B cell (primary cell): Measurements from ENCODE around the gene ATP8A2.

Experiments used
- EZH2 ChIP-seq: IDR thresholded peaks from 2 replicates; pipeline ENCODE4 v1.6.1; 2012; ENCODE audit warnings: borderline replicate concordance, low read depth, mild to moderate bottlenecking, moderate library complexity, low read length; ENCODE audit not compliant: insufficient read depth, poor library complexity, severe bottlenecking
- TF ChIP-seq, protein P1 (sequence below): fragments of 200-600 bp; IDR thresholded peaks from one replicate; pipeline ENCODE4 v1.8.0; 2022; ENCODE audit warnings: antibody characterized with exemption, mild to moderate bottlenecking

DNA sequence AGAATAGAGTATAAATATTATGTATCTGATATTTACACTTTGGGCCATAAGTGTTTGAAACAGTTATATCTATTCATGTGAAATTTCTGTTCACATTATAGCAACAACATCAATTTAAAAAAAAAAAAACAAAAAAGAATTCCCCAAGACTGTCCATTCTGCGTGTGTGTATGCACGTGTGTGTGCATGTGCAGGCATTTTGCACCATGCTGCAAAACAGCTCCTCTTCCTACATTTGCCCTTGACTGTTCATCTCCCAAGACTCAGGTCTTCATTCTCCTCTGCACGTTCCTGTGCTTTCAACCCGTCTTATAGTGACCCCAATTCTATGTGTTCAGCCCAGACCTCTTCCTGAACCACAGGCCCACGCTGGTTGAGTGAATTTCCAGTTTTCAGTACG is 530.7 kb downstream of the ATP8A2 start:
- no peak for TF ChIP-seq EZH2
- TF ChIP-seq, protein P1, sequence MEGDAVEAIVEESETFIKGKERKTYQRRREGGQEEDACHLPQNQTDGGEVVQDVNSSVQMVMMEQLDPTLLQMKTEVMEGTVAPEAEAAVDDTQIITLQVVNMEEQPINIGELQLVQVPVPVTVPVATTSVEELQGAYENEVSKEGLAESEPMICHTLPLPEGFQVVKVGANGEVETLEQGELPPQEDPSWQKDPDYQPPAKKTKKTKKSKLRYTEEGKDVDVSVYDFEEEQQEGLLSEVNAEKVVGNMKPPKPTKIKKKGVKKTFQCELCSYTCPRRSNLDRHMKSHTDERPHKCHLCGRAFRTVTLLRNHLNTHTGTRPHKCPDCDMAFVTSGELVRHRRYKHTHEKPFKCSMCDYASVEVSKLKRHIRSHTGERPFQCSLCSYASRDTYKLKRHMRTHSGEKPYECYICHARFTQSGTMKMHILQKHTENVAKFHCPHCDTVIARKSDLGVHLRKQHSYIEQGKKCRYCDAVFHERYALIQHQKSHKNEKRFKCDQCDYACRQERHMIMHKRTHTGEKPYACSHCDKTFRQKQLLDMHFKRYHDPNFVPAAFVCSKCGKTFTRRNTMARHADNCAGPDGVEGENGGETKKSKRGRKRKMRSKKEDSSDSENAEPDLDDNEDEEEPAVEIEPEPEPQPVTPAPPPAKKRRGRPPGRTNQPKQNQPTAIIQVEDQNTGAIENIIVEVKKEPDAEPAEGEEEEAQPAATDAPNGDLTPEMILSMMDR: no peak
